GM21515 (cell line): ENCODE results near the gene RRAD.

Source experiments
- ATAC-seq: cut with Tn5 transposase; IDR thresholded peaks from one replicate; pipeline ENCODE4 v1.9.1; 2021; ENCODE audit not compliant: unreplicated experiment

The RRAD gene

GRCh38 chr16:66881964-66882508, 43.3 kb downstream of the RRAD start:
- ATAC-seq: no peak

GRCh38 chr16:66881560-66881959, 43.8 kb downstream of the RRAD start:
- no peak for ATAC-seq

- no peak for ATAC-seq
Measured at GRCh38 chr16:66881014-66881417, 44.3 kb downstream of the RRAD start.

- peak; percentile 92 for ATAC-seq
Measured at GRCh38 chr16:66880288-66881013, 44.9 kb downstream of the RRAD start, which contains the start of gene PDP2. PDP2 (plus strand) TSS chr16:66880515; CDS start chr16:66884285, 3,770 bp downstream.

- ATAC-seq: no peak
Measured at GRCh38 chr16:66878067-66878466, 47.3 kb downstream of the RRAD start.

- ATAC-seq: no peak
Measured at GRCh38 chr16:66874079-66874775, 51.1 kb downstream of the RRAD start.

- ATAC-seq: no peak
Measured at GRCh38 chr16:66873685-66874055, 51.7 kb downstream of the RRAD start.

- ATAC-seq: peak; percentile 67
Measured at GRCh38 chr16:66872943-66873684, 52.2 kb downstream of the RRAD start.

GRCh38 chr16:66872559-66872942, 52.8 kb downstream of the RRAD start:
- ATAC-seq: no peak

GRCh38 chr16:66871840-66872239, 53.5 kb downstream of the RRAD start:
- no peak for ATAC-seq
